NCI-H748 treated with DMSO at 0.1 percent for 48 hours (cell line): Measurements from ENCODE around the gene SMPD2.

ENCODE experiments used
- DNase-seq: peaks from one replicate; lab custom pipeline; 2025; lab: John Stamatoyannopoulos, UW

The SMPD2 gene

DNA sequence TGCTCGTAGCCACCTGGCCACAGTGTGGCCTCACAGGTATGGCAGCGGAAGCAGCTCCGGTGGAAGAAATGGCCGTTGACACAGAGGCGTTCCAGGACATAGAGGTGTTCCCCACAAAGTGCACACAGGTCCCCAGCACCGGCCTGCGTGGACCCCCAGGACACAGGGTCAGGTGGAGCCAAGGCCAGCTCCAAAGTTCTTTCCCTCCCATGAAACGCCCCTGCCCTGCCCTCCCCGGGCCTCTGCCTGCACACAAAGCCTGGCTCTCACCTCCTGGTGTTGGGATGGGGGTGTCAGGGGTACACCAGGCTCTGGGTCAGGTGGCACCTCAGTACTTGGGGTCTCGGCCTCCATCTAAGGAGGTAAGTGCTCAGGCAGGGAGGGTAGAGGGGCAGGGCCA is 6.6 kb downstream of the SMPD2 start:
- DNase-seq: no peak

GRCh38 chr6:109447878-109448555 is 7.5 kb downstream of the SMPD2 start:
- no peak for DNase-seq

GRCh38 chr6:109448615-109449014 is 8.1 kb downstream of the SMPD2 start:
- DNase-seq: no peak

DNA sequence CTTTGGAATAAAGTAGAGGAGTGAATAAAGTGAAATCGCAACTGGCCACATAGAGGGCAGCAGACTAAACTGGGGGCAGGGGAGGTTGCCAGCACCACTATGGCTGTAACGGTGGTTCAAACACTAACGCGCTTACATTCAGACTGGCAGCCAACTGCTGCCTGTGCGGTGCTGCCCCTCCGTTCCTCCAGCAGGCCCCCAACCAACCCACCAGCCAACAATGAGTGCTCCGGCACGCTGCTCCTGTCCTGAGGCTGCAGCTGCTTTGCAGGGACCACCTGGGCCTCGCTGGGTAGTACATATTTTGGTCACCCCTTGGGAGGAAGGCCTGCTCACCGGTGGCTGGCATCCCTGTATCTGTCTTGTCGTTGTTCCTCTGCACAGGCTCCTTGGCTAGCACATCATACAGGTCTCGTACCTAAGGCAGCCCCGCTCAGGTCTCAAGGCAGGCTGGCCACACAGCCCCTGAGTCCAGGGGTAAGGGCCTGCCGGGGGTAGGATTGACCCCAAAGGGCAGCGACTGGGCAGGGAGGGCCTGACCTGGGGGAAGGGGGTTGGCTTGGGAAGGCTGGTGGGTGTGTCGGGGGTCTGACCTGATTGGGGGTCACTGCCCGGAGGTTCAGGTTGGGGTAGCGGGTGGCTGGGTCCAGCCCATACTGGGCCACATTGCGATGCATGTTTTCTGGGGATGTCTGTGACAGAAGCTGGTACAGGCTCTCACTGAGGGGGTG is 8.7 kb downstream of the SMPD2 start:
- DNase-seq: no peak

DNA sequence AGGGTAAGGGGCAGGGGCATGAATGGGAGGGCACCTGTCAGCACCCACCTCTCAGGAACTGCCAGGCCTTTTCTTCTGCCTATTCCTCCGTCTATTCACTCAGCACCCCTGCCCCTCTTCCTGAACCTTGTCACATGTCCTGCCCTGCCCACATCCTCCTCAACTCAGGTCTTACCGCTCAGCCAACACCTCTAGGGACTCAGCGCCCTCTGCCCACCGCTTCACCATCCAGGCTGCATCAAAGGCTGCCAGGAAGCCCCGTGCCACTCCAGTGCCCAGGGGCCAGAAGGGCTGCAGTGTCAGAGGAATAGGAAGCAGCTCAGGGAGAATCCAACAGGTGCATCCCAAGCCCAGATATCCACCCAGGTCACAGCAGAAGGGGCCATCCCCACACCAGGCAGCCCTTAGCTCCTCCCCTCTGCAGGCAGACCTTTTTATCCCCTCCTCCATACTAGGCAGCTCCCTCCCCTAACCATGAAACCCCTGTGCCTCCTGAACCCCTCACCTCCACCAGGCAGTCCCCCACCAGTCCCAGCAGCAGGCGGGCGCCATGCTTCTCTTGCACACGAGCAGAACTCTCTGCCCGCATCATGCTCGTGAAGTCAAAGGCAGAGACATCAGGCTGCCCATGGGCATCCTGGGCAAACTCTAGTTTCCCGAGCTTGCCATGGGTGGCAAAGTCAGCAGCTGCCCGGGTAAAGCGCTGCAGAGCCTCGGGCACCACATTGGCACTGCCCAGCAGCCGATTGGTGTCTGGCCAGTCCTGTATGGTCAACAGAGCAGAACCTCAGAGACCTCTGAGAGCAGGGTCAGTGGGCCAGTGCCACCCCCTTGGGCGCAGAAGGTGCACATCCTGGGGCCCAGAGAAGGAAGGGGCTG is 9.5 kb downstream of the SMPD2 start:
- no peak for DNase-seq

DNA sequence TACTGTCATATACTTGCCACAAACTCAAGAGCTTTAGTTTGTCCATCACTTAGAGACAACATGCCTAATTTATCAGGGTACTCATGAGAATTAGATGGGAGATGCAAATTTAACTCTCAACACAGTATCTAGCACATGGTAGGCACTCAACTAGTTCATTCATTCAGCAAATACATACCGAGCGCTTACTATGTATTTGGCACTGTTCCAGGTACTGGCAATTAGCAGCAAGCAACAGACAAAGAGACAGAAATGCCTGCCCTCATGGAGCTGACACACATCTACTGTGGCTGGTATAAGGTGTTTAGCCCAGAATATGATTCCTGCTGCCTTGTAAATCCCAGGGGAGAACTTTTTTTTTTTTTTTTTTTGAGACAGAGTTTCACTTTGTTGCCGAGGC is 10.3 kb downstream of the SMPD2 start:
- DNase-seq: no peak

GRCh38 chr6:109451376-109451775 is 10.9 kb downstream of the SMPD2 start:
- no peak for DNase-seq

DNA sequence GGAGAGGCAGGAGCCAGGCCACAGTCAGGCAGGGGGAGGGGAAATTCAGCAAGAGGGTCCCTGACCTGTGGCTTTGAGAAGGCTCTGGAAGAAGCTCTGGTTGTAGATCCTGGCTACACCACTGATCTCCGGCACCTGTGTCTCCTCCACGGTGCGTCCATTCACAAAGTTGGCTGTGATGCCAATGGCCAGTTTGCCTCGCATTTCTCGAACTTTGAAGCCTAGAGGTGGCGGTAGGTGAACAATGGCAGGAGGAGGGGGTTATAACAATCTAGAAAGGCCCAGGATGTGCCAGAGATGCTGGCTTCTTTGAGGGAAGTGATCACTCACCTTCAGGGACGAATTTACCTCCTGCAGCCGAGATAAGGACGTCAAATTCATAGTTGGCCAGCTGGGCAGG is 11.7 kb downstream of the SMPD2 start:
- DNase-seq: no peak

DNA sequence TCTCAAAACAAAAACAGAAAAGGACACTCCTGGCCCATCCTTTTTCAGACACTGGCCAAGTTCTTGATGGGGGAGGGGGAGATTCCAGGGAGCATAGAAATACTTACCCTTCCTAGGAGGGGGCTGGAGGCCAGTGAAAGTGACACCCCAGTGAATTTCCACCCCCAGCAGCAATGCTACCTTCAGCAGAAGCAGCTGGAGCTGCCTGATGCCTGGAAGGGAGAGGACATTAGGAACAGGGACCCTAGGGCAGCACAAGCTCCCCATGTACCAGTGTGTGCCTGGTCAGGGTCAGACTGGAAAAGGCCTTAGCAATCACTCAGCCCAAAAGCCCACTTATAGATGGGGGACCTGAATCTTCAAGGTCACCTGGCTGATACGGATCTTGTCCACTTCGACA is 12.6 kb downstream of the SMPD2 start:
- no peak for DNase-seq

GRCh38 chr6:109453594-109454495 is 13.3 kb downstream of the SMPD2 start:
- no peak for DNase-seq

- DNase-seq: peak; percentile 39
Measured at GRCh38 chr6:109454496-109455436, 14.2 kb downstream of the SMPD2 start.

- peak; percentile 38 for DNase-seq
Measured at GRCh38 chr6:109455437-109456110, 15.1 kb downstream of the SMPD2 start, which contains the start of gene MICAL1. Gene MICAL1 (minus strand): TSS chr6:109455772. CDS start chr6:109454196, 1,576 bp downstream.

GRCh38 chr6:109456111-109456583 is 15.6 kb downstream of the SMPD2 start:
- no peak for DNase-seq

- DNase-seq: no peak
Measured at GRCh38 chr6:109456710-109457561, 16.4 kb downstream of the SMPD2 start.

- no peak for DNase-seq
Measured at GRCh38 chr6:109457562-109457996, 17.1 kb downstream of the SMPD2 start.

GRCh38 chr6:109458774-109459531 is 18.4 kb downstream of the SMPD2 start:
- no peak for DNase-seq

DNA sequence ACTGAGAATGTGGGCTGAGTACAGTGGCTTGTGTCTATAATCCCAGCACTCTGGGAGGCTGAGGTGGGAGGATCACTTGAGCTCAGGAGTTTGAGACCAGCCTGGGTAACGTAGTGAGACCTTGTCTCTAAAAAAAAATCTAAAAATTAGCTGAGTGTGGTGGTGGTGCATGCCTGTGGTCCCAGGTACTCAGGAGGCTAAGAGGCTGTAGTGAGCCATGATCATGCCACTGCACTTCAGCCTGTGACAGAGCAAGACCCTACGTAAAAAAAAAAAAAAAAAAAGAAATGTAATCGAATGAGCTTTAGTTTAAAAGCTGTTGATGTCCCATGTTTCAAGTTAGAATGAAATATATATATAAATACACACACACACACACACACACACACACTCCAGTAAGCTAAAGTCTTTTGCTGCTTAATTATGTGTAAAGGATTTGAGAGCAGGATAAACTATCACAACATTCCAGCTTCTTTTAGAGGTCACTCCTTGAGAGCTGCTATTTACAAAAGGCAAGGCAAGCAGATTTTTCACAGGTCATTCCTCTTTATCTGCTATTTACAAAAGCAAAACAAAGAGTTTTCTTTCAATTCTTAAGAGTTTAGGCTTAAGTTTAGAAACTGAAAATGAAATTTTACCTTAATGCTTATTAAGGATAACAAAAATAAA is 19.8 kb downstream of the SMPD2 start:
- no peak for DNase-seq
